B cell (primary cell): ENCODE results near the gene KRT39.

Experiments
- CTCF ChIP-seq: fragments of 200-600 bp; IDR thresholded peaks from one replicate; pipeline ENCODE4 v1.8.0; 2022; ENCODE audit warnings: antibody characterized with exemption, mild to moderate bottlenecking
- EZH2 ChIP-seq: IDR thresholded peaks from 2 replicates; pipeline ENCODE4 v1.6.1; 2012; ENCODE audit warnings: borderline replicate concordance, low read depth, mild to moderate bottlenecking, moderate library complexity, low read length; ENCODE audit not compliant: insufficient read depth, poor library complexity, severe bottlenecking

- no peak for TF ChIP-seq CTCF
- no peak for TF ChIP-seq EZH2
Measured at GRCh38 chr17:40915721-40916256, 51.0 kb downstream of the KRT39 start.
